Stimulated activated CD4-positive, alpha-beta T cell treated with anti-CD3 and anti-CD28 coated beads, TNF-alpha, amount 100 ng/mL, for 4 hours (primary cell): Measurements from ENCODE around the gene KCNK3.

Source experiments
- DNase-seq, 3 experiments: peaks; one replicate each; pipeline ENCODE4 v3.0.0-alpha.2; 2020; ENCODE audit warnings: low read depth in 3 of 3

Gene KCNK3

GRCh38 chr2:26711457-26712161, 19.1 kb downstream of the KCNK3 start:
- no peak for DNase-seq

DNA sequence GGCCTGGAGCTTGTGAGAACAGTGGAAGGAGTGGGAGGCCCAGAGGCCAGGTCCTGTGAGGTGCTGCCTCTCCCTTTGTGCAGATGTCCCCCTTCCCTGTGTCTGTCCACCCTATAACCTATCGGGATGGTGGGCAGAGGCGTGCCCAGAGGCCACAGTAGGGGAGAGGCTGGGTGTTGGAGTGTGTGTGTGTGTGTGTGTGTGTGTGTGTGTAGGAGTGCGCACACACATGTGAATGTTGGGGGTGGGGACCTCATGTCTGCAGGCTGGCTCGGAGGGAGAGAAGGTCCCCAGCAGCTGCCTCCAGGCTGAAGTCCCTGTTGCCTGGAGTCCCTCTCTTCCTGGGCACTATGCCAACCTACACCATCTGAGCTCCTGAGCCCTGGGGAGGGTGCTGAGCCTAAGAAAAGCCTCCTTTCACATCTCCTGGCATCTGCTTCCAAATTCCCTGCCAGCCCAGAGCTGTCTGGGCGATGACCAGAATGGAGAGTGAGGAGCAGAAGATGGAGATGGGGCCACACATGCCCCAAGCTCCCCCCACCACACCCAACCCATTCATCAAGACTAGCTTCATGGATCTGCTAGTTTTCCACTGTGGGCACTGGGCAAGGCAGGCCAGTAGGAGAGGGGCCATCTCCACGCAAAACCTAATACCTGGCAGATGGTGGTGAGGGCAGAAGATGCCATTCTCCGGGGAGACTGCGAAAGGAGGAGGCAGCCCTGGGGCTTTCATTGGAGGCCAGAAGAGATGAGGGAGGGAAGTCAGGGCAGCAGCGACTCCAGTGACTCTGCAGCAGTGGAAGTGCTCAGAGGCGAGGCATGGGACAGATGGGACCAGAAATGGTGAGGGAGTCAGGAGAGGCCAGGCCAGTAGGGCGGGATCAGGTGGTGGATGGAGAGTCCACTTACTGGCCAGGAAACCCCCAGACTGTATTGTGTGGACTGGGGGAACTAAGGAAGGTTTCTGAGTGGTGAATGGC, 20.3 kb downstream of the KCNK3 start:
- no peak for DNase-seq

DNA sequence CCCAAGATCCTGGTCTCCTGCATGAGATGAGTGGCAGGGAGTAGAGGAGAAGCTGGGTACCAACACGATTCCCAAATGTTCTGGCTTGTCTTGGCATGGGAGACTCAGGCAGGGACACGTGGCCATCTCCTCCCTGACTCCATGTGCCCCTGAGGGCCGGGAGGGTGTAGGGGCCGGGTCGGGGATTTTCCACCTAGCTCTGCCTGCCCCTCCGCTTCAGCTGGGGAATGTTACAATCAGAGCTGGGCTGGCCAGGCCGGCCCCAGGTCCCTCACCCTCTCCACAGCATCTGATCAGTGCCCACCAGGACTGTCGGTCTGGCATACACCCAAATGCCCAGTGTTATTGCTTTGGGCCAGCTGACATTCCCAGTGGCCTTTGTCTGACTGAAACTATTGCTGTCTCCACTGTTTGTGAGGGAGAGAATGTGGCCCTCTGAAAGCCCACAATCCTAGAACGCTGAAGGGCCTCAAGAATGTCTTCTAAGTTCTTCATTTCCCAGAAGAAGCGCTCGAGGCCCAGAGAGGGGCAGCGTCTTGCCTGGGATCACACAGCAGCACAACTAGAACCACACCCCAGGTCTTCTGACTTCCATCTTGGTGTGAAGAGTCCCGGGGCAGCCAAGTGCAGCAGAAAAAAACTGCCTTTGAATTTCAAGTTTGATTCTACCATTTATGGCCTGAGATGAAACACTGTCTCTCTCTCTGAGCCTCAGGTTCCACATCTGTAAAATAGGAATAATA, 23.2 kb downstream of the KCNK3 start:
- DNase-seq: no peak

GRCh38 chr2:26716340-26716739, 23.8 kb downstream of the KCNK3 start:
- no peak for DNase-seq

DNA sequence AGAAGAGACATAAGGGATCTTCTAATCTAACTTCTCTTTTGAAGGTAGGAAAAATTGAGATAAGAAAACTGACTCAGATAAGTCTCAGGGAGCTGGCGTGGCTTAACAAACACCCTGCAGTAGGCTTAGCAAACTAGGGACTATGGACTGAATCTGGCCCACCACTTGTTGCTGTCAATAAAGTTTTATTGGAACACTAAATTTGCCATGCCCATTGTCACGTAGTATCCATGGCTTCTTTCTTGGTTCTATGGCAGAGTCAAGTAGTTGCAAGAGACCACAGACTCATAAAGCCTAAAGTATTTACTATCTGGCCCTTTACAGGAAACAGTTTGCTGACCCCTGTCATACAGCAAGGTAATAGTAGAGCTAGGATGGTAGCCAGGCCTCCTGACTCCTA, 24.2 kb downstream of the KCNK3 start:
- DNase-seq: no peak

- DNase-seq: no peak
Observed at GRCh38 chr2:26717362-26717761, 24.8 kb downstream of the KCNK3 start.

DNA sequence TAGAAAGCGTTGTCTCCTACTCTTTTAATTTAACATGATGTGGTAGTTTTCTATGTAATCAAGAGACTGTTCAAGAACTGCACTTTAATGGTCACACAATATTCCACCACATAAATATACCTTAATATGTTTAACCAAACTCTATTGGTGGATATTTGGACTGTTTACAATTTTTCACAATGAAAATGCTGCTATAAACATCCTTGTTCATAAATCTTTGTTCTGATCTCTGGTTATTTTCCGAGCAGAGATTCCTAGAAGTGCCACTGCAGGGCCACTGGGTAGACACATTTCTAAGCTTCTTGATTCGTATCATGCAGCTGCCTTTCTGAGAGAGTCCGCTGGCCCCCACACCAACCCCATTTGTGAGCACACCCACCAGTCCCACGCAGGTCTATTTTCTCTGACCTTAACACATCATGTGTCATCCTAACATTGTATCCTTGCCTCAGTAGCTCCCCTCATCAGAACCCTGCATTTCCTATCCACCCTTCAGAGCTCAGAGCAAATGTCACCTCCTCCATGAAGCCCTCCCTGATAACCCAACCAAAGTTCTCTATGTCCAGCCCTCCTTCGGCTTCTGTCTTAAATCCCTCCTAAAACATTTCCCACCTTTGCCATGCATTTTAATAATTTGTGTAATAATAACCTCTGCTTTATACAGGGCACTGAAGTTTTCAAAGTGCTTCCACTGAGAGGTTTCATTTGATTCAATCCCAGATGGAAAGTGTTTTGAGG, 26.6 kb downstream of the KCNK3 start:
- no peak for DNase-seq

- no peak for DNase-seq
Observed at GRCh38 chr2:26720322-26721114, 28.0 kb downstream of the KCNK3 start.

- no peak for DNase-seq
Observed at GRCh38 chr2:26721115-26722032, 28.9 kb downstream of the KCNK3 start.

- DNase-seq: no peak
Observed at GRCh38 chr2:26722328-26722727, 29.8 kb downstream of the KCNK3 start.

GRCh38 chr2:26722911-26723310, 30.4 kb downstream of the KCNK3 start:
- DNase-seq: no peak

GRCh38 chr2:26723475-26723874, 31.0 kb downstream of the KCNK3 start:
- no peak for DNase-seq

GRCh38 chr2:26723991-26724750, 31.6 kb downstream of the KCNK3 start:
- no peak for DNase-seq

GRCh38 chr2:26724784-26725520, 32.4 kb downstream of the KCNK3 start:
- no peak for DNase-seq

DNA sequence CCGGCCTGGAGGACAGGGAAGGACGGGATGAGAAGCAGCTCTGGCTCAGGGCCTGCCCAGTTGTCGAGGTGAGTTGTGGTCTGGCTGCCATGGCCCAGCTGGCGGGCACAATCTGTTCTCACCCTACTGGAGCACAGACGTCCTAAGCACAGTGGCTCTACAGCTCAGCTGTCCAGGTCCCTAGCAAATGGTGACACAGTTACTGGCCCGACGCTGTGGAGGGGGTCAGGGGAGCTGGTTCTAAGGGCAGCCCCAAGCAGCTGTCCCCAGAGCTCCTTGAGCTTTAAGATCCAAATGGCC, 32.9 kb downstream of the KCNK3 start:
- no peak for DNase-seq

DNA sequence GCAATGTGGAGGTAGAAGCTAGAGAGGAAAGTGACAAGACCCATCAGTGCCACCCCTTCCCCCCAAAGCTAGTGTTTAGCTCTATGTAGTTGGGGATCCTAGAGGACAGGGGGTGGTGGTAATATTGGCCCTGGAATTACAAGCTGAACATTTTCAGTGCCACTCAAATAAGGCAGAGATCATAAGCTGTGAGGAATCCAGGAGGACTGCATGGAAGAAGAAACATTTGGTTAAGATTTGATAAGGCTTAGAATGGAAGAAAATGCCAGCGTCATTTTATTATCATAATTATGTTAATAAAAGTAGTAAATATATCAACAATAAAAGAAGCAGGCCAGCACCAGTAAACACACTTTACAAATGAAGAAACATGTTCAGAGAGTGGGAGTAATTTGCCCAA, 33.7 kb downstream of the KCNK3 start:
- DNase-seq: no peak

DNA sequence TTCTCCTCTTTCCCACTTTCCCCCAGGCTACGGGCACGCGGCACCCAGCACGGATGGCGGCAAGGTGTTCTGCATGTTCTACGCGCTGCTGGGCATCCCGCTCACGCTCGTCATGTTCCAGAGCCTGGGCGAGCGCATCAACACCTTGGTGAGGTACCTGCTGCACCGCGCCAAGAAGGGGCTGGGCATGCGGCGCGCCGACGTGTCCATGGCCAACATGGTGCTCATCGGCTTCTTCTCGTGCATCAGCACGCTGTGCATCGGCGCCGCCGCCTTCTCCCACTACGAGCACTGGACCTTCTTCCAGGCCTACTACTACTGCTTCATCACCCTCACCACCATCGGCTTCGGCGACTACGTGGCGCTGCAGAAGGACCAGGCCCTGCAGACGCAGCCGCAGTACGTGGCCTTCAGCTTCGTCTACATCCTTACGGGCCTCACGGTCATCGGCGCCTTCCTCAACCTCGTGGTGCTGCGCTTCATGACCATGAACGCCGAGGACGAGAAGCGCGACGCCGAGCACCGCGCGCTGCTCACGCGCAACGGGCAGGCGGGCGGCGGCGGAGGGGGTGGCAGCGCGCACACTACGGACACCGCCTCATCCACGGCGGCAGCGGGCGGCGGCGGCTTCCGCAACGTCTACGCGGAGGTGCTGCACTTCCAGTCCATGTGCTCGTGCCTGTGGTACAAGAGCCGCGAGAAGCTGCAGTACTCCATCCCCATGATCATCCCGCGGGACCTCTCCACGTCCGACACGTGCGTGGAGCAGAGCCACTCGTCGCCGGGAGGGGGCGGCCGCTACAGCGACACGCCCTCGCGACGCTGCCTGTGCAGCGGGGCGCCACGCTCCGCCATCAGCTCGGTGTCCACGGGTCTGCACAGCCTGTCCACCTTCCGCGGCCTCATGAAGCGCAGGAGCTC, 35.4 kb downstream of the KCNK3 start:
- DNase-seq: no peak
